ENCODE results near the gene GNPTAB. TPM values are rescaled to one million over a fixed set of nuclear protein-coding genes. Genes with fewer than 3 reads are reported as not detected.

Gene GNPTAB
- total RNA-seq, 2 donors from 2014 or later, result 139 to 186 TPM

- Mint-ChIP-seq H3K27ac (no peak overlapping the region), H3K27me3 (no peaks in the 10 kb centered on the region), H3K36me3 (no peaks in the 10 kb centered on the region), H3K4me3 (no peak overlapping the region), H3K4me1 (ENCODE audit: low read depth in 2 of 2) (no peaks in the 10 kb centered on the region), H3K9me3 (no peaks in the 10 kb centered on the region)
- ATAC-seq, result no peak
- no peak for DNase-seq (ENCODE audit: low spot score)
Observed at GRCh38 chr12:101714877-101715444, 115.8 kb downstream of the GNPTAB start.

GRCh38 chr12:101713930-101714329 is 116.8 kb downstream of the GNPTAB start:
- DNase-seq (ENCODE audit: low spot score), result no peak
- Mint-ChIP-seq H3K4me1 (ENCODE audit: low read depth in 2 of 2) (peaks cover 4 to 8% of the 10 kb centered on the region in 2 donors), H3K4me3 (no peak overlapping the region), H3K27ac (no peak overlapping the region), H3K36me3 (no peaks in the 10 kb centered on the region), H3K9me3 (no peaks in the 10 kb centered on the region), H3K27me3 (no peaks in the 10 kb centered on the region)
- no peak for ATAC-seq

GRCh38 chr12:101713059-101713682 is 117.6 kb downstream of the GNPTAB start:
- DNase-seq (ENCODE audit: low spot score), result no peak
- H3K4me1 Mint-ChIP-seq (ENCODE audit: low read depth in 2 of 2), result peaks cover 4 to 8% of the 10 kb centered on the region in 2 donors
- H3K4me3 Mint-ChIP-seq, result no peak overlapping the region
- no peaks in the 10 kb centered on the region for H3K9me3 Mint-ChIP-seq
- no peak for ATAC-seq
- H3K27ac Mint-ChIP-seq, result no peak overlapping the region
- H3K27me3 Mint-ChIP-seq, result no peaks in the 10 kb centered on the region
- no peaks in the 10 kb centered on the region for H3K36me3 Mint-ChIP-seq

- no peak for DNase-seq (ENCODE audit: low spot score)
- Mint-ChIP-seq H3K27me3 (no peaks in the 10 kb centered on the region), H3K36me3 (no peaks in the 10 kb centered on the region), H3K4me1 (ENCODE audit: low read depth in 2 of 2) (peaks cover 4 to 8% of the 10 kb centered on the region in 2 donors), H3K4me3 (no peak overlapping the region), H3K9me3 (no peaks in the 10 kb centered on the region), H3K27ac (no peak overlapping the region)
- ATAC-seq, result no peak
Observed at GRCh38 chr12:101710288-101710687, 120.5 kb downstream of the GNPTAB start.

- no peaks in the 10 kb centered on the region for H3K9me3 Mint-ChIP-seq
- H3K4me3 Mint-ChIP-seq, result no peak overlapping the region
- peaks cover 4 to 8% of the 10 kb centered on the region in 2 donors for H3K4me1 Mint-ChIP-seq (ENCODE audit: low read depth in 2 of 2)
- H3K27ac Mint-ChIP-seq, result no peak overlapping the region
- no peaks in the 10 kb centered on the region for H3K36me3 Mint-ChIP-seq
- no peaks in the 10 kb centered on the region for H3K27me3 Mint-ChIP-seq
- ATAC-seq (no peak), DNase-seq (ENCODE audit: low spot score) (no peak)
Observed at GRCh38 chr12:101707131-101707782, 123.5 kb downstream of the GNPTAB start.

- H3K4me1 Mint-ChIP-seq (ENCODE audit: low read depth in 2 of 2), result peaks cover 4 to 9% of the 10 kb centered on the region in 2 donors
- no peak overlapping the region for H3K27ac Mint-ChIP-seq
- H3K27me3 Mint-ChIP-seq, result no peaks in the 10 kb centered on the region
- no peak overlapping the region for H3K4me3 Mint-ChIP-seq
- DNase-seq (ENCODE audit: low spot score), result no peak
- ATAC-seq, result no peak
- H3K36me3 Mint-ChIP-seq, result no peaks in the 10 kb centered on the region
- H3K9me3 Mint-ChIP-seq, result no peaks in the 10 kb centered on the region
Observed at GRCh38 chr12:101706403-101706802, 124.4 kb downstream of the GNPTAB start.

GRCh38 chr12:101703487-101703886 is 127.3 kb downstream of the GNPTAB start:
- no peaks in the 10 kb centered on the region for H3K9me3 Mint-ChIP-seq
- H3K4me1 Mint-ChIP-seq (ENCODE audit: low read depth in 2 of 2), result peaks cover 6 to 19% of the 10 kb centered on the region in 2 donors
- no peaks in the 10 kb centered on the region for H3K36me3 Mint-ChIP-seq
- peaks cover 0 to 2% of the 10 kb centered on the region in 2 donors for H3K27me3 Mint-ChIP-seq
- no peak for DNase-seq (ENCODE audit: low spot score)
- ATAC-seq, result no peak
- no peak overlapping the region for H3K27ac Mint-ChIP-seq
- H3K4me3 Mint-ChIP-seq, result no peak overlapping the region

GRCh38 chr12:101700299-101700820 is 130.4 kb downstream of the GNPTAB start:
- peaks cover 17 to 30% of the 10 kb centered on the region in 2 donors for H3K4me1 Mint-ChIP-seq (ENCODE audit: low read depth in 2 of 2)
- H3K9me3 Mint-ChIP-seq, result no peaks in the 10 kb centered on the region
- no peaks in the 10 kb centered on the region for H3K36me3 Mint-ChIP-seq
- DNase-seq (ENCODE audit: low spot score) (no peak), ATAC-seq (no peak)
- H3K4me3 Mint-ChIP-seq, result peak overlapping the region; percentile 87
- H3K27me3 Mint-ChIP-seq, result peaks cover 0 to 2% of the 10 kb centered on the region in 2 donors
- H3K27ac Mint-ChIP-seq, result no peak overlapping the region

GRCh38 chr12:101698800-101699347 is 131.9 kb downstream of the GNPTAB start:
- H3K27me3 Mint-ChIP-seq, result peaks cover 0 to 2% of the 10 kb centered on the region in 2 donors
- no peaks in the 10 kb centered on the region for H3K9me3 Mint-ChIP-seq
- peaks cover 17 to 30% of the 10 kb centered on the region in 2 donors for H3K4me1 Mint-ChIP-seq (ENCODE audit: low read depth in 2 of 2)
- H3K36me3 Mint-ChIP-seq, result no peaks in the 10 kb centered on the region
- DNase-seq (ENCODE audit: low spot score) (no peak), ATAC-seq (no peak)
- H3K4me3 Mint-ChIP-seq, result peak overlapping the region; percentile 87
- peak overlapping the region; percentile 17 to 69 for H3K27ac Mint-ChIP-seq

- DNase-seq (ENCODE audit: low spot score), result no peak
- H3K4me3 Mint-ChIP-seq, result peak overlapping the region; percentile 87
- peak overlapping the region; percentile 17 to 69 for H3K27ac Mint-ChIP-seq
- peaks cover 17 to 30% of the 10 kb centered on the region in 2 donors for H3K4me1 Mint-ChIP-seq (ENCODE audit: low read depth in 2 of 2)
- peaks cover 0 to 2% of the 10 kb centered on the region in 2 donors for H3K27me3 Mint-ChIP-seq
- H3K9me3 Mint-ChIP-seq, result no peaks in the 10 kb centered on the region
- H3K36me3 Mint-ChIP-seq, result no peaks in the 10 kb centered on the region
- peak; percentile 65 to 70 for ATAC-seq
Observed at GRCh38 chr12:101697930-101698799, 132.6 kb downstream of the GNPTAB start.

- Mint-ChIP-seq H3K9me3 (no peaks in the 10 kb centered on the region), H3K4me1 (ENCODE audit: low read depth in 2 of 2) (peaks cover 17 to 30% of the 10 kb centered on the region in 2 donors), H3K36me3 (no peaks in the 10 kb centered on the region), H3K27ac (peak within 1 kb of the TSS; percentile 56 to 70), H3K4me3 (peak within 1 kb of the TSS; percentile 92), H3K27me3 (peaks cover 0 to 2% of the 10 kb centered on the region in 2 donors)
- DNase-seq (ENCODE audit: low spot score) (peak; percentile 69), ATAC-seq (peak; percentile 82 to 87)
Observed at GRCh38 chr12:101697197-101697929, 133.4 kb downstream of the GNPTAB start, which contains the start of gene CHPT1. Gene CHPT1, plus strand, starts transcription at chr12:101697640. Its CDS starts 222 bp downstream, at chr12:101697862.

GRCh38 chr12:101696251-101697196 is 134.2 kb downstream of the GNPTAB start:
- H3K4me1 Mint-ChIP-seq (ENCODE audit: low read depth in 2 of 2), result peaks cover 17 to 30% of the 10 kb centered on the region in 2 donors
- DNase-seq (ENCODE audit: low spot score), result no peak
- H3K27me3 Mint-ChIP-seq, result peaks cover 0 to 5% of the 10 kb centered on the region in 2 donors
- H3K4me3 Mint-ChIP-seq, result peak overlapping the region; percentile 92
- no peaks in the 10 kb centered on the region for H3K9me3 Mint-ChIP-seq
- ATAC-seq, result peak in 1 of 2 donors; percentile 39
- no peaks in the 10 kb centered on the region for H3K36me3 Mint-ChIP-seq
- H3K27ac Mint-ChIP-seq, result peak overlapping the region; percentile 56 to 70

Measured in natural killer cell treated with Interleukin-12 subunit alpha and Interleukin-12 subunit beta and Interleukin-15 and Interleukin-18, amount 100 ng/mL, for 72 hours (primary cell).